Activated CD4-positive, alpha-beta memory T cell treated with anti-CD3 and anti-CD28 coated beads, Interleukin-2, amount 10 ng/mL, durations not matched to agents 7 days and 5 days (primary cell): ENCODE measurements around the gene ZSCAN12. TPM values are rescaled to one million over a fixed set of nuclear protein-coding genes. Genes with fewer than 3 reads are reported as not detected.
"Not testable (repeated sequence)": the region's sequence is repeated elsewhere in the genome, so short reads cannot be mapped to it uniquely, and the experiment has no call there.

Experiments
- CTCF ChIA-PET: fragments of 350-600 bp; sonication (Branson Sonifier 250); formaldehyde crosslinking; loops from one replicate; lab custom pipeline; 2021; ENCODE audit warnings: antibody characterized with exemption, inconsistent platforms; lab: Charles Lee
- POLR2A ChIA-PET: fragments of 350-600 bp; sonication (Branson Sonifier 250); formaldehyde crosslinking; loops from one replicate; lab custom pipeline; 2021; ENCODE audit warnings: antibody characterized with exemption; lab: Charles Lee
- DNase-seq: peaks from one replicate; pipeline ENCODE4 v3.0.0-alpha.2; 2020
- H3K27ac Mint-ChIP-seq: one replicate; pipeline ENCODE4 v1.8.0; 2021; ENCODE audit warnings: mild to moderate bottlenecking, mixed read lengths
- H3K27me3 Mint-ChIP-seq: one replicate; pipeline ENCODE4 v1.8.0; 2021; ENCODE audit warnings: mixed read lengths
- H3K36me3 Mint-ChIP-seq: one replicate; pipeline ENCODE4 v1.8.0; 2021; ENCODE audit warnings: low read depth, mixed read lengths
- H3K4me1 Mint-ChIP-seq: one replicate; pipeline ENCODE4 v1.8.0; 2021; ENCODE audit warnings: mixed read lengths
- H3K4me3 Mint-ChIP-seq: one replicate; pipeline ENCODE4 v1.8.0; 2021; ENCODE audit warnings: mild to moderate bottlenecking, mixed read lengths
- H3K9me3 Mint-ChIP-seq: one replicate; pipeline ENCODE4 v1.8.0; 2021; ENCODE audit warnings: mixed read lengths
- total RNA-seq, 2 experiments: library from RNA; stranded (reverse); gene quantifications; one replicate each; pipeline ENCODE4 v1.2.3, GENCODE V29; 2021

Gene ZSCAN12
- total RNA-seq = 1 to 10 TPM; 4.6 to 4.9 TPM

DNA sequence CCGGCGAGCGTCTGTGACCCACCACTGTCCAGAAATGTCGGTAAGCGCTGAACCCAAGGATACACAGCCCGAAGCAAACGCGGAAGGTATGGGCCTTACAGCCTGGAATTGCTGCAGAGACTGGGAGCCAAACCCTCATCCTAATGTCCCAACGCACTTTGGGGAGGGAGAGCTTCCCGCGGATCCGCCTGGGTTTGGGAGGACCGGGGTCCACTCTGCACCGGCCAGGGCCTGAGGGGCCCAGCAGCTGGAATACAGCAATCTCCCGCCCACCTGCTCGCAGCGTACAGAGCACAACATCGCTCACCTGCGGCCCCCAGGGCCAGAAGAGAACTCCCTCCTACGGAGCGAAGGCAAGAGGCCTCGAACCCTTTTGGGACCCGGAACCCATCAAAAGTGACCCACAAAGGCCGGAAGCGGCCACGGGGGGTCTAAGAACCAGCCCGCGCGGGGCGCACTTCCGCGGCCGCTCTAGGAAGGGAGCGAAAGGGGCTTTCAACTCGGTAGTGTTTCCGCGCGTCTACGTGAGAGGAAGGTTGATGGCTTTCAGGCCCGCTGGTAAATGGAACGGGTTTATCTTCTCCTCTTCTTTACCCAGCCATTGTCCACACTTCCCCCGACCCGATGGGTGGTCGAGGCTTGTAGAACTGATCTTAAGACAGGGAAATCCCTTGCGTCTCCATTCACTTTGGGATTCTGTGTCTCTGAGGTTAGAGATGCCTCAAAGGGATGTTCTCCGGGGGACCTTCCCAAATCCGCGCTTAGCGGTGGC is at the start of gene ZSCAN12:
Gene ZSCAN12 (minus strand): TSS at position 398 of the 772 bp plus-strand sequence. CDS start 1,342 bp downstream, outside the sequence.
- ChIA-PET POLR2A (interaction anchor here (1.1 kb wide), 1 partner anchor 258 kb away, joined by 7 read pairs; the partner anchor contains the start of gene ZKSCAN8), CTCF (interaction anchor here (1.3 kb wide), 1 partner anchor 132 kb away, joined by 3 read pairs; no protein-coding TSS in a partner anchor)
- DNase-seq = peak; percentile 83
- Mint-ChIP-seq H3K4me3 (peak within 1 kb of the TSS; percentile 85), H3K27me3 (peaks cover 39% of the 10 kb centered on the region), H3K36me3 (peaks cover 37% of the 10 kb centered on the region), H3K27ac (peak within 1 kb of the TSS; percentile 77), H3K9me3 (peaks cover 3% of the 10 kb centered on the region), H3K4me1 (peaks cover 38% of the 10 kb centered on the region)

DNA sequence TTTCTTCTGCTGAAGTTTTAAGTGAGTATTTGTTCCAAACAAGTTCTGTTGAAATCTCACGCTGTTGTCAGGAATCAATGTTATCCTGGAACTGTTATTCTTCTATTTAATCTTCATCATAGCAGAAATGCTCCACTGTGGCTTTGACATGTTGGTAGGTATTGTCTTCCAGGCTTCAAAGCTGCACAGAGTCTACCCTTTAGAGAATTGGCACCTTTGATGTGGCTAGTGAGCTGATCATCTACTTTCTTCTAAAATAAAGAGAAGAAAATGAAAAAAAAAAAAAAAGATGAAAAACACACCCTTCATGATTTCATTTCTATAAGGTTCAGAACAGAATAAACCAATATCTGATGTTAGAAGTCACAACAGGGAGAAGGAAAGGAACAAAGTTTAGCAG is 49.5 kb upstream of the ZSCAN12 start:
- ChIA-PET POLR2A (no interaction called here), CTCF (interaction anchor here (0.7 kb wide), 1 partner anchor 835 kb away, joined by 3 read pairs; no protein-coding TSS in a partner anchor)
- no peak for DNase-seq
- peaks cover 38% of the 10 kb centered on the region for H3K27me3 Mint-ChIP-seq
- H3K36me3 Mint-ChIP-seq = peaks cover 19% of the 10 kb centered on the region
- no peak overlapping the region for H3K4me3 Mint-ChIP-seq
- peaks cover 15% of the 10 kb centered on the region for H3K9me3 Mint-ChIP-seq
- no peak overlapping the region for H3K27ac Mint-ChIP-seq
- peaks cover 14% of the 10 kb centered on the region for H3K4me1 Mint-ChIP-seq

- Mint-ChIP-seq H3K4me1 (peaks cover 29% of the 10 kb centered on the region), H3K27me3 (peaks cover 36% of the 10 kb centered on the region), H3K36me3 (peaks cover 28% of the 10 kb centered on the region), H3K9me3 (peaks cover 20% of the 10 kb centered on the region)
- POLR2A ChIA-PET, DNase-seq, H3K27ac Mint-ChIP-seq, H3K4me3 Mint-ChIP-seq, CTCF ChIA-PET: not testable (repeated sequence)
These were observed 48.0 kb upstream of the ZSCAN12 start for GRCh38 chr6:28447512-28447906.

GRCh38 chr6:28446818-28447511 is 47.4 kb upstream of the ZSCAN12 start:
- Mint-ChIP-seq H3K36me3 (peaks cover 28% of the 10 kb centered on the region), H3K4me1 (peaks cover 30% of the 10 kb centered on the region), H3K27ac (no peak overlapping the region), H3K4me3 (peak overlapping the region; percentile 50), H3K27me3 (peaks cover 36% of the 10 kb centered on the region), H3K9me3 (peaks cover 25% of the 10 kb centered on the region)
- ChIA-PET POLR2A (no interaction called here), CTCF (no interaction called here)
- no peak for DNase-seq

- Mint-ChIP-seq H3K4me1 (peaks cover 32% of the 10 kb centered on the region), H3K36me3 (peaks cover 28% of the 10 kb centered on the region), H3K27me3 (peaks cover 26% of the 10 kb centered on the region), H3K9me3 (peaks cover 25% of the 10 kb centered on the region)
- CTCF ChIA-PET = interaction anchor here (0.6 to 1.1 kb wide), 2 partner anchors 19 to 113 kb away, joined by 3 read pairs; no protein-coding TSS in a partner anchor
- DNase-seq, POLR2A ChIA-PET, H3K27ac Mint-ChIP-seq, H3K4me3 Mint-ChIP-seq: not testable (repeated sequence)
These were observed 45.2 kb upstream of the ZSCAN12 start for GRCh38 chr6:28444759-28445158.

DNA sequence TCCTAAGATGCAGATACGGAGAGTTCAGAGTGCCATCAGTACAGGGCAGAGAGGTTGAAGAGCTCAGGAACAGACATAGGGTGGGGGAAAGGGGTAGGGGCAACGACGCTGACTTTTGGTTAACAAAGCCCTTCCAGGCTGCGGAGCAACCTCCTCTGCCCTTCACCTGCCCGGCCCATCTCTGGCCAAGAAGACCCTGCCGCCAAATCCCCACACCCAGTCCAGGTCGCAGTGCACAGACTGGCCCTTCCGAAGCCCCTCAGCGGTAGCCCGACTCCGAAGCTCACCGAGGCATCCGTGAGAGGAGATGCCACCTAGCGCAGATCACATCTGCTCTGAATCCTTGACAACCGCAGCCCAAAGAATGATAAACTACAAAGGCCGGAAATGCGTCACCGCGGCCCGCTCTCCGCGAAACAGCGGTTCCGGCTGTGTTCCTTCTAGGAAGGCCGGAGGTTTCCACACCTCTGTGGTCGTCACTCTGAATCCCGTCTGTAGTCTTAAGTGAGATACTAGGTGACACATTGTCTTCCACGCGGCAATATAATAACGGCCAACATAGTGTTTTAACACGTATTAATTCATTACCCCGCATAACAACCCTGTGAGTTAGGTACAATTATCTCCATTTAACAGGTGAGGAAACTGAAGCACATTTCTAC is 43.7 kb upstream of the ZSCAN12 start, which contains the start of gene ZSCAN23:
Gene ZSCAN23 (minus strand): TSS at position 380 of the 662 bp plus-strand sequence. CDS start 7,225 bp downstream, outside the sequence.
- Mint-ChIP-seq H3K27ac (peak within 1 kb of the TSS; percentile 81), H3K9me3 (peaks cover 26% of the 10 kb centered on the region), H3K36me3 (peaks cover 28% of the 10 kb centered on the region), H3K27me3 (peaks cover 24% of the 10 kb centered on the region), H3K4me3 (peak within 1 kb of the TSS; percentile 80), H3K4me1 (peaks cover 32% of the 10 kb centered on the region)
- DNase-seq = peak; percentile 88
- POLR2A ChIA-PET = interaction anchor here (1.1 to 1.5 kb wide), 2 partner anchors 9 to 302 kb away, joined by 3 read pairs; partner anchors contain the start of gene ZKSCAN8
- CTCF ChIA-PET = interaction anchor here (1.0 to 1.2 kb wide), 2 partner anchors 46 to 87 kb away, joined by 4 read pairs; no protein-coding TSS in a partner anchor

DNA sequence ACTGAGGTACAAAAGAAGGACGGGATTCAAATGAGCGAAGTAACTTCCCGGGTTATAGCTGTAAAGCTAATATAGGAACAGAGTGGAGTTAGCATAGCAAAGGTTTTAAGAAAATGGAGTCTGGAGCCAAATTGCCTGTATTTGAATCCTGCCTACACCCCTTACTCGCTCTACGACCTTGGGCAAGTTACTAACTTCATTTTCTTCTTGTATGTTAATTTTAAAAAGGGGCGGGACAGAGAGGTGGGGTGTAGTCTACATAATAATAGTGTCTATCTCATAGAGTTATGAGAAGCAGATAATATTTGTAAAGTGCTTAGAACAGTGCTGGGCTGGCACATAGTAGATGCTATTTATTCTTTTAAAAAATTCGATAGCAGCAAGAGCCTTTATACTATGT is 43.0 kb upstream of the ZSCAN12 start:
- H3K27me3 Mint-ChIP-seq = peaks cover 21% of the 10 kb centered on the region
- ChIA-PET CTCF (interaction anchor here (1.0 to 1.2 kb wide), 2 partner anchors 45 to 86 kb away, joined by 4 read pairs; no protein-coding TSS in a partner anchor), POLR2A (interaction anchor here (1.1 to 1.5 kb wide), 2 partner anchors 9 to 301 kb away, joined by 3 read pairs; partner anchors contain the start of gene ZKSCAN8)
- peaks cover 28% of the 10 kb centered on the region for H3K36me3 Mint-ChIP-seq
- peaks cover 32% of the 10 kb centered on the region for H3K4me1 Mint-ChIP-seq
- DNase-seq = no peak
- H3K4me3 Mint-ChIP-seq = peak overlapping the region; percentile 80
- peaks cover 26% of the 10 kb centered on the region for H3K9me3 Mint-ChIP-seq
- H3K27ac Mint-ChIP-seq = peak overlapping the region; percentile 81

GRCh38 chr6:28436404-28436803 is 36.9 kb upstream of the ZSCAN12 start:
- no peaks in the 10 kb centered on the region for H3K36me3 Mint-ChIP-seq
- no peak overlapping the region for H3K27ac Mint-ChIP-seq
- H3K4me1 Mint-ChIP-seq = no peaks in the 10 kb centered on the region
- DNase-seq = no peak
- CTCF ChIA-PET = interaction anchor here (0.6 kb wide), 1 partner anchor 1407 kb away, joined by 3 read pairs; no protein-coding TSS in a partner anchor
- no peak overlapping the region for H3K4me3 Mint-ChIP-seq
- H3K9me3 Mint-ChIP-seq = peaks cover 2% of the 10 kb centered on the region
- POLR2A ChIA-PET = no interaction called here
- H3K27me3 Mint-ChIP-seq = peaks cover 14% of the 10 kb centered on the region

DNA sequence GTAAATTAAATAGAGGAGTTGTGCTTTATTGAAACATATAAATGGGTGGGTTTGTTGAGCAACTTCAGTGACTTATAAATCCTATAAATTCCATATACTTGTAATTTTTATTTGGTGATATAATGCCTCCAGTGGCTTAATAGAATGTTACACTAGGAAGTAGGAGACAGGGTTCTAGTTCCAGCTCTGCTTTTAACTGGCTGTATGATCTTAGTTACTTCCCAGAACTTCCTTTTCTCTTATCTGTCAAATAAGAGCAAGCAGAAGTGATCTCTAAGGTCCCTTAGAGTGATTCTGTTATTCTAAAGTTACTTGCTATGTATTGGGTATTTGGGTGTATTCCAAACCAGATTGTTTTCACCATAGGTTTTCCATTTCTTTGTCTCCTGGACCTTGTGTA is 33.6 kb upstream of the ZSCAN12 start:
- POLR2A ChIA-PET = no interaction called here

GRCh38 chr6:28429781-28430180 is 30.2 kb upstream of the ZSCAN12 start:
- Mint-ChIP-seq H3K27ac (no peak overlapping the region), H3K36me3 (no peaks in the 10 kb centered on the region), H3K9me3 (no peaks in the 10 kb centered on the region), H3K27me3 (peaks cover 39% of the 10 kb centered on the region), H3K4me3 (no peak overlapping the region), H3K4me1 (peaks cover 11% of the 10 kb centered on the region)
- ChIA-PET CTCF (no interaction called here), POLR2A (no interaction called here)
- no peak for DNase-seq

More for the DNA sequence above, 33.6 kb upstream of the ZSCAN12 start:
- DNase-seq = no peak
- H3K4me1 Mint-ChIP-seq = no peaks in the 10 kb centered on the region
- H3K36me3 Mint-ChIP-seq = no peaks in the 10 kb centered on the region
- H3K4me3 Mint-ChIP-seq = no peak overlapping the region
- peaks cover 36% of the 10 kb centered on the region for H3K27me3 Mint-ChIP-seq
- CTCF ChIA-PET = no interaction called here
- H3K27ac Mint-ChIP-seq = no peak overlapping the region
- no peaks in the 10 kb centered on the region for H3K9me3 Mint-ChIP-seq

DNA sequence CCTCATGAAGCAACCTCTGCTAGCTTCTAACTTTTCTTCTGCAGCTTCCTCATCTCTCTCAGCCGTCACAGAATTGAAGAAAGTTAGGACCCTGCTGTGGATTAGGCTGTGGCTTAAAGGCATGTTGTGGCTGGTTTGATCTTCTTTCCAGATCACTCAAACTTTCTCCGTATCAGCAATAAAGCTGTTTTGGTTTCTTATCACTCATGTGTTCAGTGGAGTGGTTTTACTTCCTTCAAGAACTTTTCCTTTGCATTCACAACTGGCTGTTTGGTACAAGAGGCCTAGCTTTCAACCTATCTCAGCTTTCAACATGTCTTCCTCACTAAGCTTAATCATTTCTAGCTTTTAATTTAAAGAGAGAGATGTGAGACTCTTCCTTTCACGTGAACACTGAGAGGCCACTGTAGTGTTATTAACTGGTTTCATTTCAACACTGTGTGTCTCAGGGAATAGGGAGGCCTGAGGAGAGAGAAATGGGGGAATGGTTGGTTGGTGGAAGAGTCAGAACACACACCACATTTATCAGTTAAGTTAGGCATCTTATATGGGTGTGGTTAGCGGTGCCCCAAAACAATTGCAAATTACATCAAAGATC is 26.5 kb upstream of the ZSCAN12 start:
- Mint-ChIP-seq H3K9me3 (no peaks in the 10 kb centered on the region), H3K27ac (no peak overlapping the region), H3K4me3 (no peak overlapping the region), H3K36me3 (no peaks in the 10 kb centered on the region), H3K4me1 (peaks cover 17% of the 10 kb centered on the region), H3K27me3 (peaks cover 54% of the 10 kb centered on the region)
- POLR2A ChIA-PET = no interaction called here
- DNase-seq = no peak
- CTCF ChIA-PET = interaction anchor here (1.0 kb wide), 1 partner anchor 19 kb away, joined by 3 read pairs; no protein-coding TSS in a partner anchor

GRCh38 chr6:28424163-28424562 is 24.6 kb upstream of the ZSCAN12 start:
- Mint-ChIP-seq H3K4me3 (no peak overlapping the region), H3K4me1 (peaks cover 17% of the 10 kb centered on the region), H3K27me3 (peaks cover 56% of the 10 kb centered on the region), H3K36me3 (no peaks in the 10 kb centered on the region), H3K27ac (no peak overlapping the region), H3K9me3 (no peaks in the 10 kb centered on the region)
- CTCF ChIA-PET = no interaction called here
- POLR2A ChIA-PET = no interaction called here
- no peak for DNase-seq
